H9 (cell line): ENCODE measurements around the gene TAS1R1. TPM values are rescaled to one million over a fixed set of nuclear protein-coding genes. Genes with fewer than 3 reads are reported as not detected.

Experiments
- DNase-seq: peaks from one replicate; pipeline ENCODE4 v3.0.0-alpha.2; 2017
- H2AFZ ChIP-seq: one replicate; pipeline ENCODE4 v1.6.1; 2013; ENCODE audit warnings: mild to moderate bottlenecking, low read length, control low read depth, moderate library complexity
- H2AK5ac ChIP-seq: 2 replicates; pipeline ENCODE4 v1.6.1; 2013; ENCODE audit warnings: low read length, control low read depth, mixed read lengths; ENCODE audit not compliant: insufficient read length
- H2BK120ac ChIP-seq: one replicate; pipeline ENCODE4 v1.6.1; 2013; ENCODE audit warnings: low read depth, mild to moderate bottlenecking, low read length, control low read depth, inconsistent platforms; ENCODE audit not compliant: poor library complexity, severe bottlenecking
- H2BK12ac ChIP-seq: 2 replicates; pipeline ENCODE4 v1.6.1; 2013; ENCODE audit warnings: low read length, control low read depth, mixed read lengths, low read depth; ENCODE audit not compliant: insufficient read length
- H2BK15ac ChIP-seq: 2 replicates; pipeline ENCODE4 v1.6.1; 2013; ENCODE audit warnings: low read depth, low read length, control low read depth
- H2BK20ac ChIP-seq: one replicate; pipeline ENCODE4 v1.6.1; 2013; ENCODE audit warnings: low read depth, mild to moderate bottlenecking, low read length, control low read depth, inconsistent platforms; ENCODE audit not compliant: poor library complexity, severe bottlenecking
- H2BK5ac ChIP-seq: 2 replicates; pipeline ENCODE4 v1.6.1; 2013; ENCODE audit warnings: low read length, control low read depth, mixed read lengths; ENCODE audit not compliant: insufficient read length
- H3K14ac ChIP-seq: 2 replicates; pipeline ENCODE4 v1.6.1; 2013; ENCODE audit warnings: low read length, control low read depth; ENCODE audit not compliant: insufficient read depth
- H3K18ac ChIP-seq: 2 replicates; pipeline ENCODE4 v1.6.1; 2013; ENCODE audit warnings: low read depth, mild to moderate bottlenecking, mixed read lengths, low read length, control low read depth; ENCODE audit not compliant: insufficient read length
- H3K23ac ChIP-seq: 2 replicates; pipeline ENCODE4 v1.6.1; 2013; ENCODE audit warnings: low read length, control low read depth, mixed read lengths, low read depth; ENCODE audit not compliant: insufficient read length
- H3K23me2 ChIP-seq: 2 replicates; pipeline ENCODE4 v1.6.1; 2013; ENCODE audit warnings: low read depth, mild to moderate bottlenecking, mixed read lengths, low read length, control low read depth; ENCODE audit not compliant: insufficient read length, poor library complexity, severe bottlenecking
- H3K27ac ChIP-seq: 2 replicates; pipeline ENCODE4 v1.5.1; 2013; ENCODE audit warnings: low read length, control low read depth, mixed read lengths, low read depth; ENCODE audit not compliant: insufficient read length
- H3K27me3 ChIP-seq: 2 replicates; pipeline ENCODE4 v1.6.1; 2013; ENCODE audit warnings: low read length, control low read depth, inconsistent platforms; ENCODE audit not compliant: insufficient read depth
- H3K4ac ChIP-seq: 2 replicates; pipeline ENCODE4 v1.6.1; 2013; ENCODE audit warnings: low read depth, mild to moderate bottlenecking, control low read depth, inconsistent platforms, low read length, moderate library complexity
- H3K4me1 ChIP-seq: 2 replicates; pipeline ENCODE4 v1.6.1; 2013; ENCODE audit warnings: low read length, control low read depth, inconsistent platforms; ENCODE audit not compliant: insufficient read depth
- H3K4me2 ChIP-seq: 2 replicates; pipeline ENCODE4 v1.6.1; 2013; ENCODE audit warnings: low read length, control low read depth, mixed read lengths; ENCODE audit not compliant: insufficient read length, insufficient read depth
- H3K56ac ChIP-seq: 2 replicates; pipeline ENCODE4 v1.6.1; 2013; ENCODE audit warnings: low read depth, mild to moderate bottlenecking, mixed read lengths, low read length, control low read depth; ENCODE audit not compliant: insufficient read length
- H3K79me1 ChIP-seq: 2 replicates; pipeline ENCODE4 v1.6.1; 2013; ENCODE audit warnings: low read depth, mild to moderate bottlenecking, moderate library complexity, low read length, control low read depth, inconsistent platforms; ENCODE audit not compliant: insufficient read depth, poor library complexity, severe bottlenecking
- H3K79me2 ChIP-seq: 2 replicates; pipeline ENCODE4 v1.6.1; 2013; ENCODE audit warnings: low read length, control low read depth, inconsistent platforms; ENCODE audit not compliant: insufficient read depth
- H3K9ac ChIP-seq: 2 replicates; pipeline ENCODE4 v1.6.1; 2013; ENCODE audit warnings: low read length, control low read depth, mixed read lengths; ENCODE audit not compliant: insufficient read length; ENCODE audit errors: extremely low read depth
- H3K9me3 ChIP-seq: one replicate; pipeline ENCODE4 v1.6.1; 2013; ENCODE audit warnings: low read depth, low read length, inconsistent platforms; ENCODE audit not compliant: control insufficient read depth
- H3T11ph ChIP-seq: one replicate; pipeline ENCODE4 v1.6.1; 2013; ENCODE audit warnings: mild to moderate bottlenecking, low read length, control low read depth, inconsistent platforms
- H4K20me1 ChIP-seq: one replicate; pipeline ENCODE4 v1.6.1; 2013; ENCODE audit not compliant: control insufficient read depth, insufficient read length, insufficient read depth
- H4K5ac ChIP-seq: 2 replicates; pipeline ENCODE4 v1.6.1; 2013; ENCODE audit warnings: low read depth, mild to moderate bottlenecking, mixed read lengths, low read length, control low read depth; ENCODE audit not compliant: insufficient read length
- H4K8ac ChIP-seq: replicated peaks from 2 replicates; pipeline ENCODE4 v1.6.1; 2013; ENCODE audit warnings: low read length, control low read depth, mixed read lengths, low read depth; ENCODE audit not compliant: insufficient read length
- H4K91ac ChIP-seq: 2 replicates; pipeline ENCODE4 v1.6.1; 2013; ENCODE audit warnings: low read depth, mild to moderate bottlenecking, moderate library complexity, mixed read lengths, low read length, control low read depth; ENCODE audit not compliant: insufficient read length
- H3K27ac Mint-ChIP-seq, 3 experiments: 2 replicates in 2 of 3; 3 replicates in 1 of 3; pipeline ENCODE4 v1.8.0; 2020 to 2021; ENCODE audit warnings: mixed read lengths in 3 of 3, mild to moderate bottlenecking in 1 of 3, moderate library complexity in 1 of 3
- H3K27me3 Mint-ChIP-seq: 2 replicates; pipeline ENCODE4 v1.8.0; 2021; ENCODE audit warnings: low read depth, mild to moderate bottlenecking, moderate library complexity, mixed read lengths
- H3K36me3 Mint-ChIP-seq, 3 experiments: 2 replicates in 2 of 3; 3 replicates in 1 of 3; pipeline ENCODE4 v1.8.0; 2020 to 2021; ENCODE audit warnings: low read depth in 3 of 3, mixed read lengths in 3 of 3; ENCODE audit not compliant: insufficient read depth in 1 of 3
- H3K4me1 Mint-ChIP-seq, 2 experiments: 2 replicates each; pipeline ENCODE4 v1.8.0; 2020; ENCODE audit warnings: mixed read lengths in 2 of 2
- H3K4me3 Mint-ChIP-seq, 2 experiments: 2 replicates in 1 of 2; 3 replicates in 1 of 2; pipeline ENCODE4 v1.8.0; 2020 to 2021; ENCODE audit warnings: mild to moderate bottlenecking in 2 of 2, mixed read lengths in 2 of 2, moderate library complexity in 1 of 2
- H3K9me3 Mint-ChIP-seq, 2 experiments: 2 replicates in 1 of 2; 3 replicates in 1 of 2; pipeline ENCODE4 v1.8.0; 2020; ENCODE audit warnings: mild to moderate bottlenecking in 2 of 2, mixed read lengths in 2 of 2, moderate library complexity in 1 of 2
- WGBS: extraction: QIAGEN DNeasy Blood & Tissue Kit; methylation state at CpG from one replicate; pipeline ENCODE4 v1.1.7; 2013; ENCODE audit warnings: missing lambda C conversion rate, low lambda C conversion rate, mixed read lengths; ENCODE audit not compliant: insufficient read length; ENCODE audit errors: extremely low coverage; 5-methylcytosine and 5-hydroxymethylcytosine counted together
- total RNA-seq: library from RNA; stranded (reverse); gene quantifications from 2 replicates; pipeline ENCODE4 v1.2.1, GENCODE V29; 2021
- TF ChIP-seq, protein P1 (sequence below): fragments of 200-600 bp; sonication (generic); conservative IDR thresholded peaks from 3 replicates; pipeline ENCODE4 v1.8.0; 2021; ENCODE audit warnings: antibody characterized with exemption, mild to moderate bottlenecking

The TAS1R1 gene
- total RNA-seq, 1 experiment from 2014 or later: not detected

DNA sequence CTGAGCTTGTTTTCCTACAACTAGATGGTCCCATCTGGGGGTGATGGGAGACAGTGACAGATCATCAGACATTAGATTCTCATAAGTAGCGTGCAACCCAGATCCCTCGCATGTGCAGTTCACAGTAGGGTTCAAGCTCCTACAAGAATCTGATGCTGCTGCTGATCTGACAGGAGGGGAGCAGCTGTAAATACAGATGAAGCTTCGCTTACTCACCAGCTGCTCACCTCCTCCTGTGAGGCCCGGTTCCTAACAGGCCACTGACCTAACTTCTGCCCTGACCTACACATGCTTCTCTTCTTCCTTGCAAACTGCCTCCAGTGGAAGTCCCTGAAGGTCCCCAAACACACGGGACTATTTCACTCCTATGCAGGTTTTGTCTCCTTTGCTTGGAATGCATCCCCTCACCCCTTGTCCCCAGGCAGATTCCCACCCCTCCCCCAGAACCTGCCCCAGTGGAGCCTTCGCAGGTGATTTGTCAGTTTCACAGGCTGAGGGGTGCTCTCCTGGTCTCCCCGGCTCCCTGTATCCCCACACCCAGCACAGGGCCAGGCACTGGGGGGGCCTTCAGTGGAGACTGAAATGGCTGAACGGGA, 19.0 kb downstream of the TAS1R1 start:
- Histone ChIP-seq H2BK20ac (no peak overlapping the region), H3K4me1 (no peaks in the 10 kb centered on the region; the same call in 1 of the 2 replicates), H2BK15ac (no peak overlapping the region), H3T11ph (no peak overlapping the region), H4K5ac (no peak overlapping the region), H3K4ac (no peak overlapping the region), H3K79me2 (no peaks in the 10 kb centered on the region), H2AFZ (no peak overlapping the region), H3K14ac (no peak overlapping the region), H2BK120ac (no peak overlapping the region), H4K20me1 (no peaks in the 10 kb centered on the region), H2BK5ac (no peak overlapping the region), H3K9me3 (no peaks in the 10 kb centered on the region), H2BK12ac (no peak overlapping the region), H3K27ac (no peak overlapping the region), H3K79me1 (no peaks in the 10 kb centered on the region), H3K27me3 (0 out of 2 replicates have a peak, but pooled peaks cover 2% of the 10 kb centered on the region), H3K23me2 (no peaks in the 10 kb centered on the region), H3K4me2 (no peak overlapping the region), H4K91ac (no peak overlapping the region), H3K9ac (no peak overlapping the region), H3K56ac (no peak overlapping the region), H2AK5ac (no peak overlapping the region), H4K8ac (no peak overlapping the region), H3K23ac (no peak overlapping the region), H3K18ac (no peak overlapping the region)
- DNase-seq: no peak
- Mint-ChIP-seq H3K36me3 (no peaks in the 10 kb centered on the region), H3K4me1 (peaks cover 11 to 12% of the 10 kb centered on the region in 2 experiments), H3K4me3 (no peak overlapping the region; a peak in 2 of 5 replicates), H3K27me3 (peaks cover 52% of the 10 kb centered on the region), H3K9me3 (peaks cover 4% of the 10 kb centered on the region in 2 experiments; a peak in 2 of 5 replicates), H3K27ac (peak overlapping the region in 1 of 3 experiments; percentile 80; a peak in 1 of 7 replicates)
- TF ChIP-seq, protein P1, sequence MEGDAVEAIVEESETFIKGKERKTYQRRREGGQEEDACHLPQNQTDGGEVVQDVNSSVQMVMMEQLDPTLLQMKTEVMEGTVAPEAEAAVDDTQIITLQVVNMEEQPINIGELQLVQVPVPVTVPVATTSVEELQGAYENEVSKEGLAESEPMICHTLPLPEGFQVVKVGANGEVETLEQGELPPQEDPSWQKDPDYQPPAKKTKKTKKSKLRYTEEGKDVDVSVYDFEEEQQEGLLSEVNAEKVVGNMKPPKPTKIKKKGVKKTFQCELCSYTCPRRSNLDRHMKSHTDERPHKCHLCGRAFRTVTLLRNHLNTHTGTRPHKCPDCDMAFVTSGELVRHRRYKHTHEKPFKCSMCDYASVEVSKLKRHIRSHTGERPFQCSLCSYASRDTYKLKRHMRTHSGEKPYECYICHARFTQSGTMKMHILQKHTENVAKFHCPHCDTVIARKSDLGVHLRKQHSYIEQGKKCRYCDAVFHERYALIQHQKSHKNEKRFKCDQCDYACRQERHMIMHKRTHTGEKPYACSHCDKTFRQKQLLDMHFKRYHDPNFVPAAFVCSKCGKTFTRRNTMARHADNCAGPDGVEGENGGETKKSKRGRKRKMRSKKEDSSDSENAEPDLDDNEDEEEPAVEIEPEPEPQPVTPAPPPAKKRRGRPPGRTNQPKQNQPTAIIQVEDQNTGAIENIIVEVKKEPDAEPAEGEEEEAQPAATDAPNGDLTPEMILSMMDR: no peak
- WGBS: no CpG with 5 or more reads among the region's 8 CpGs
